ENCODE data around the gene AP1M2.

DNA sequence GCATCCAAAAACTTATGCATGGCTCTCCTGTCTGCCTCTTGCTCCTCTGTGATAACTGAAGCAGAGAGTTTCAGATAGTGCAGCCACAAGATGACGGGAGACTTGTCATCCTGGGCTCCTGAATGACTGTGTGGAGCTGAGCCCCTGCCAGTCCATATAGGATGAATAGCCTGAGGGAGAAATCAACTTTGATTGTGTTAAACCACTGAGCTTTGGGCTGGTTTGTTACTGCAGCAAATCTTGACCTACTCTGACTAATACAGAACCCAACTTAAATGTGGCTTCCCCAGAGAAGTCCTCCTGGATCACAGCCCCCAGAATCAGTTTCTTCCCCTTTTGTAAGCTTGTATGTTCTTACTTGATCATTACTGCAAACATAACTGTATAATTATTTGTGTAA, 54.7 kb downstream of the AP1M2 start:
- TF ChIP-seq, protein P1, sequence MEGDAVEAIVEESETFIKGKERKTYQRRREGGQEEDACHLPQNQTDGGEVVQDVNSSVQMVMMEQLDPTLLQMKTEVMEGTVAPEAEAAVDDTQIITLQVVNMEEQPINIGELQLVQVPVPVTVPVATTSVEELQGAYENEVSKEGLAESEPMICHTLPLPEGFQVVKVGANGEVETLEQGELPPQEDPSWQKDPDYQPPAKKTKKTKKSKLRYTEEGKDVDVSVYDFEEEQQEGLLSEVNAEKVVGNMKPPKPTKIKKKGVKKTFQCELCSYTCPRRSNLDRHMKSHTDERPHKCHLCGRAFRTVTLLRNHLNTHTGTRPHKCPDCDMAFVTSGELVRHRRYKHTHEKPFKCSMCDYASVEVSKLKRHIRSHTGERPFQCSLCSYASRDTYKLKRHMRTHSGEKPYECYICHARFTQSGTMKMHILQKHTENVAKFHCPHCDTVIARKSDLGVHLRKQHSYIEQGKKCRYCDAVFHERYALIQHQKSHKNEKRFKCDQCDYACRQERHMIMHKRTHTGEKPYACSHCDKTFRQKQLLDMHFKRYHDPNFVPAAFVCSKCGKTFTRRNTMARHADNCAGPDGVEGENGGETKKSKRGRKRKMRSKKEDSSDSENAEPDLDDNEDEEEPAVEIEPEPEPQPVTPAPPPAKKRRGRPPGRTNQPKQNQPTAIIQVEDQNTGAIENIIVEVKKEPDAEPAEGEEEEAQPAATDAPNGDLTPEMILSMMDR (IDR thresholded peaks at IDR 0.05): no peak
- no peak for TF ChIP-seq POLR2A (IDR thresholded peaks at IDR 0.05)

Data from prostate gland (tissue), 2 donors.